ENCODE measurements around the gene GM2A.
"Not testable (repeated sequence)": the region's sequence is repeated elsewhere in the genome, so short reads cannot be mapped to it uniquely, and the experiment has no call there.

GM2A gene

DNA sequence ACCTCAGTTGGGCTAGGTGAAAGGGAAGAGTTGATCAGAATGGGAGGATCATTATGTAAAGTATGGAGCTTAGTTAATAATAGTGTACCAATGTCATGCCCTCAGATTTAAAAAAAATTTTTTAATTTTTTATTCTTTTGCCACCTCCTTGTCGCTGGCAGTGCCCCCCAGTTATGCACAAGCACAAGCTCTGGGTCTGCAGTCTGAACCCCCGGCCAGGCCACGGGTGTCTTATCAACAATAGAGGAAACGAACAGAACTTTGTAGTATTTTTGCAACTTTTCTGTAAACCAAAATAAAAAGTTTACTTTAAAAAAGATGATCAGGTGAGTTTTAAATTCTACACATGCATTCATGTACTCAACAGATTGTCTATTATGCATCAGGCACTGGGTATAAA is 1.4 kb upstream of the GM2A start:
- DNase-seq (ENCODE audit: insufficient read length, low spot score) (no peak), FAIRE-seq (no peak)
- TF ChIP-seq, protein P1, sequence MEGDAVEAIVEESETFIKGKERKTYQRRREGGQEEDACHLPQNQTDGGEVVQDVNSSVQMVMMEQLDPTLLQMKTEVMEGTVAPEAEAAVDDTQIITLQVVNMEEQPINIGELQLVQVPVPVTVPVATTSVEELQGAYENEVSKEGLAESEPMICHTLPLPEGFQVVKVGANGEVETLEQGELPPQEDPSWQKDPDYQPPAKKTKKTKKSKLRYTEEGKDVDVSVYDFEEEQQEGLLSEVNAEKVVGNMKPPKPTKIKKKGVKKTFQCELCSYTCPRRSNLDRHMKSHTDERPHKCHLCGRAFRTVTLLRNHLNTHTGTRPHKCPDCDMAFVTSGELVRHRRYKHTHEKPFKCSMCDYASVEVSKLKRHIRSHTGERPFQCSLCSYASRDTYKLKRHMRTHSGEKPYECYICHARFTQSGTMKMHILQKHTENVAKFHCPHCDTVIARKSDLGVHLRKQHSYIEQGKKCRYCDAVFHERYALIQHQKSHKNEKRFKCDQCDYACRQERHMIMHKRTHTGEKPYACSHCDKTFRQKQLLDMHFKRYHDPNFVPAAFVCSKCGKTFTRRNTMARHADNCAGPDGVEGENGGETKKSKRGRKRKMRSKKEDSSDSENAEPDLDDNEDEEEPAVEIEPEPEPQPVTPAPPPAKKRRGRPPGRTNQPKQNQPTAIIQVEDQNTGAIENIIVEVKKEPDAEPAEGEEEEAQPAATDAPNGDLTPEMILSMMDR (IDR thresholded peaks at IDR 0.05; ENCODE audit: insufficient read depth, missing control alignments) = no peak

DNA sequence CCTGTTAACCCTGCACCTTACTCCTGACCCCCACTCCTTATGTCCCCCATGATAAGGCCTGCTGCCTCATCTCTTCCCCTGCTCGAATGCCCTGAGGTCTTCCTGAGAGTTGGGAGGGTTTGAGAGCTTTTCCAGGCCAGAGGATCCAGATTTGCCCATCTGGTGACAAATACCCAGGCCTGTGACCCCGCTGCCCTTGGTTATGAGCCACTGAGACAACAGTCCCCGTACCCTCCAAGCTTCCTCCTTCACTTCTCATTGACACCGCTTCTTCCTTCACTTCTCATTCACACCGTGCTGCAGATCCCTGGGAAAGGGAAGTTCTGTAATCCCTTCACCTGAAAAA is 593 bp downstream of the GM2A start:
- TF ChIP-seq, protein P1 (IDR thresholded peaks at IDR 0.05; ENCODE audit: insufficient read depth, missing control alignments) = no peak
- FAIRE-seq (no peak), DNase-seq (ENCODE audit: insufficient read length, low spot score) (no peak)

DNA sequence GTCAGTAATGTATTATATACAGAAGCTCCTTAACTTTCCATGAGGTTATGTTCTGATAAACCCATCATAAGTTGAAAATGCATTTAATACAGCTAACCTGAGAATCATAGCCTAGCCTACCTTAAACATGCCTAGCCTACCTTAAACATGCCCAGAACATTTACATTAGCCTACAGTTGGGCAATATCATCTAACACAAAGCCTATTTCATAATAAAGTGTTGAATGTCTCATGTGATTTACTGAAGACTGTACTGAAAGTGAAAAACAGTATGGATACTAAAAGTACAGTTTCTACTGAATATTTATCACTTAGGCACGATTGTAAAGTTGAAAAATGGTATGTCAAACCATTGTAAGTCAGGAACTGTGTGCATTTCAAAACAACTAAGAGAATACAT is 1.6 kb downstream of the GM2A start:
- DNase-seq (ENCODE audit: insufficient read length, low spot score) (no peak), FAIRE-seq (no peak)
- TF ChIP-seq, protein P1 (IDR thresholded peaks at IDR 0.05; ENCODE audit: insufficient read depth, missing control alignments) = no peak

DNA sequence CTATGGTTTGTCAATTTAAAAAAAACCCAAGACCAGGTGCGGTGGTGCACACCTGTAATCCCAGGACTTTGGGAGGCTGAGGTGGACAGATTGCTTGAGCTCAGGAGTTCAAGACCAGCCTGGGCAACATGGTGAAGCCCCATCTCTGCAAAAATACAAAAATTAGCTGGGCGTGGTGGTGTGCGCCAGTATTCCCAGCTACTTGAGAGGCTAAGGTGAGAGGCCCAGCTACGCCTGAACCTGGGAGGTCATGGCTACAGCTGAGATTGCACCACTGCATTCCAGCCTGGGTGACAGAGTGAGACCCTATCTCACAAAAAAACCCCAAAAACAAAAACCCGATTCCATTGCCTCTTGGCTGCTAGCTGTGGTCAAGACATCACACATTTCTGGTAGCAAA is 2.0 kb downstream of the GM2A start:
- not testable (repeated sequence) for FAIRE-seq; DNase-seq (ENCODE audit: insufficient read length, low spot score)

DNA sequence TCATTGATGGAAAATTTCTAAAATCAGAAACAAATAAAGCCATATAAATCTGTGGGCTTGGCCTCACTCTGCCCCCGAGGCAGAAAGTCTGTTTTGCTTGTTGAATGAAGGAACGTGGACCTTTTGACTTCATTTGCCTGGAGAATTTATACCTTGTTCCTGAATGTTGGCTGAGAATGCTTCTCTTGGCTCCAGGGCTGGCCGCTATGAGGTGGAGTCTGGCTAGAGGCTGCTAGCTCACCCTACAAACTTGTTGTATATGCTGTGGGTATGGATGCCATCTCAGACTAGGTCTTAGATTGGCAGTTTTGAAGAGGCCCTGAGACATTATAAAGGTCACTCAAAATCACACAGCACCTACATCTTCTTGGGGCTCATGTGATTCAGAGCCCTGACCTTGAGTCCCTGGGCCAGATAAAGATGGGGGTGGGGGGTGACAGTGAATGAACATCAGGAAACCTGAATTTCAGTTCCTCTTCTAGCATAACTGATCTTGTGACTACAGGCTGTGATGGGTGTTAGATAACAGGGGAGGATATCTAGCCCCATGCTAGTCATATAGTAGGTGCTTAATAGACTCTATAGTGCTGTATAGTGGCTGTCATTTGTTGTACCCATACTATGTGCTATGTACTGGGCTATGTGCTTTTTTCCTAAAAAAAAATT is 2.8 kb downstream of the GM2A start:
- DNase-seq (ENCODE audit: insufficient read length, low spot score) (no peak), FAIRE-seq (no peak)
- TF ChIP-seq, protein P1 (IDR thresholded peaks at IDR 0.05; ENCODE audit: insufficient read depth, missing control alignments) = no peak

DNA sequence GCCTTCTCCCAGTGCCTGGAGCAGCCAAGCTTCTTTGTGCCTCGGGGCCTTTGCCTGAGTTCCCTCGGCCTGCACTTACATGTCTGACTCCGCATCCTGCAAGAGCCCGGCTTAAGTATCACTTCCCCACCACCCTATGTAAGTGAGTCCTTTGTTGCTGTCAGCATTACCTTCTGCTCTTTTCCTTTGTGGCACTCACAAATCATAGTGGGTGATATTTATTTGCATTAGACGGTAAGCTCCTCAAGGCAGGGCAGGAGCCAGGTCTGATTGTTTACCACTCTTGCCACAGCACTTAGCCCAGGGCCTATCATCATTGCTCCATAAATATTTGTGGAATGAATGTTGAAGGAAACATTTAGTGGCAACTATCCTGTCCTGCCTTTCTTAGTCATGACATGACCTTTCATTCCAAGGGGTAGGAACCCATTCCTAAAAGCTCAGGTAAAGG is 4.8 kb downstream of the GM2A start:
- DNase-seq (ENCODE audit: insufficient read length, low spot score) (no peak), FAIRE-seq (no peak)

DNA sequence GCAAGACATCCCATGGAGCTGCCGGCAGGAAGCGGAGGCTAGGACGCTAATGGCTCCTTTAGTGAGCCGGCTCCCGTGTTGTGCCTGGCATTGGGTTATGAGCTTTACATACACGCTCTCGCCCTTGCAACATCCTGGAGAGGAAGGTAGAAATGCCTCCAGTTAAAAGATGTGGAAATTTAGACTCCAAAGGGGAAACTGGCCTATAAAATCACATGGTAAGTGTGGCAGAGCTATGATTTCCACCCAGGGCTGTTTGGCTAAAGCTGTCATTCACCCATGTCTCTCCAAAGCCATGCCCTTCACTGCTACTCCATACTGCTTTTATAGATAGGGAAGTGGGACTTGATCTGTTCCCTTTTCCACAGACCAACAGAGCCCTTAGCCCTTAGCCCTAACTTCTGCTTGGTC is 5.2 kb downstream of the GM2A start:
- no peak for DNase-seq (ENCODE audit: insufficient read length, low spot score)
- TF ChIP-seq, protein P1 (IDR thresholded peaks at IDR 0.05; ENCODE audit: insufficient read depth, missing control alignments) = no peak
- FAIRE-seq = no peak

More for the DNA sequence above, 4.8 kb downstream of the GM2A start:
- TF ChIP-seq, protein P1 (IDR thresholded peaks at IDR 0.05; ENCODE audit: insufficient read depth, missing control alignments) = no peak

DNA sequence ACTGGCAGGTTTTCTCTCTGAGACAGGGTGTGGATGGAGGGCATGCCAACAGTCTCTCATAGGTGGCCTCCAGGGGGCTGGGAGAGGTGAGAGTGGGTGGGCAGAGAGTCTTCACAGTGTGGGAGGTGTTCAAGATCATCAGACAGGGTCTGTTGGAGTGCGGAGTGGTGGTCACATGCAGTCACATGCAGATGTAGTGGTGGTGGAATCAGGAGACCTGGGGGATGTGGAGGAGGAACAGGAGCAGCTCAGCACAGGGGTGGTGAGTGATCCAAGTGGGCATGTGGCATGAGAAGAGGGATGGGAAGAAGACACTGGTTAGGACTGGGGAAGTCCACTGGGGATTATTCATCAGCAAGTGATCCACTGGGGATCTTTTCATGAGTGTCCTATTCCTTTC is 5.8 kb downstream of the GM2A start:
- TF ChIP-seq, protein P1 (IDR thresholded peaks at IDR 0.05; ENCODE audit: insufficient read depth, missing control alignments) = no peak
- FAIRE-seq = no peak
- no peak for DNase-seq (ENCODE audit: insufficient read length, low spot score)

Data from D721Med (cell line).